Caco-2 (cell line): Measurements from ENCODE around the gene APOH. TPM values are rescaled to one million over a fixed set of nuclear protein-coding genes. Genes with fewer than 3 reads are reported as not detected.
A peak's percentile ranks its signal among the peaks of the same experiment; 100 is the strongest.
"Not testable (repeated sequence)": the region's sequence is repeated elsewhere in the genome, so short reads cannot be mapped to it uniquely, and the experiment has no call there.

Experiments
- BruUV-seq: library from RNA; stranded (reverse); fragments of 400-500 nt; replicated peaks from 2 replicates; lab custom pipeline; 2021; lab: Mats Ljungman, UMichigan
- CTCF ChIA-PET: fragments of 300-600 bp; sonication (Branson Sonifier 250); formaldehyde crosslinking; loops from one replicate; lab custom pipeline; 2022; ENCODE audit warnings: antibody characterized with exemption; lab: Charles Lee
- POLR2A ChIA-PET: fragments of 300-600 bp; sonication (Branson Sonifier 250); formaldehyde crosslinking; loops from one replicate; lab custom pipeline; 2022; ENCODE audit warnings: antibody characterized with exemption; lab: Charles Lee
- DNase-seq, 2 experiments: peaks; one replicate each; pipeline versions ENCODE4 v3.0.0 to v3.0.0-alpha.2; 2020 to 2022
- H3K27me3 ChIP-seq: replicated peaks from 2 replicates; pipeline ENCODE4 v1.6.0; 2011; ENCODE audit warnings: low read length; ENCODE audit not compliant: control insufficient read depth, insufficient read depth
- H3K36me3 ChIP-seq: 2 replicates; pipeline ENCODE4 v1.5.1; 2011; ENCODE audit warnings: low read length; ENCODE audit not compliant: control insufficient read depth, insufficient read depth
- H3K4me1 ChIP-seq: fragments of 250-450 bp; sonication (Bioruptor Pico); 2 replicates; pipeline ENCODE4 v1.5.1; 2020; ENCODE audit warnings: mild to moderate bottlenecking
- H3K4me3 ChIP-seq: 2 replicates; pipeline ENCODE4 v1.5.1; 2011; ENCODE audit warnings: low read depth, mild to moderate bottlenecking, control low read depth, low read length
- H3K9me3 ChIP-seq: fragments of 250-450 bp; sonication (Bioruptor Pico); 2 replicates; pipeline ENCODE4 v1.5.1; 2020; ENCODE audit warnings: mild to moderate bottlenecking, moderate library complexity
- H3K27ac Mint-ChIP-seq: one replicate; pipeline ENCODE4 v1.8.0; 2022; ENCODE audit warnings: mixed read lengths; ENCODE audit not compliant: unreplicated experiment
- H3K27me3 Mint-ChIP-seq: one replicate; pipeline ENCODE4 v1.8.0; 2022; ENCODE audit warnings: mixed read lengths; ENCODE audit not compliant: insufficient read depth, unreplicated experiment
- H3K36me3 Mint-ChIP-seq: one replicate; pipeline ENCODE4 v1.8.0; 2022; ENCODE audit warnings: mild to moderate bottlenecking, mixed read lengths; ENCODE audit not compliant: insufficient read depth, unreplicated experiment
- H3K4me1 Mint-ChIP-seq: one replicate; pipeline ENCODE4 v1.8.0; 2022; ENCODE audit warnings: low read depth, mixed read lengths; ENCODE audit not compliant: unreplicated experiment
- H3K4me3 Mint-ChIP-seq: one replicate; pipeline ENCODE4 v1.8.0; 2022; ENCODE audit warnings: mild to moderate bottlenecking, moderate library complexity, mixed read lengths; ENCODE audit not compliant: unreplicated experiment
- H3K9me3 Mint-ChIP-seq: one replicate; pipeline ENCODE4 v1.8.0; 2022; ENCODE audit warnings: mixed read lengths; ENCODE audit not compliant: unreplicated experiment
- intact Hi-C: fragments of 100-400 bp; cut with micrococcal nuclease; formaldehyde crosslinking; loops from one replicate; pipeline ENCODE4 v1.10.0; 2022; ENCODE audit not compliant: unreplicated experiment
- total RNA-seq: library from RNA; stranded (reverse); gene quantifications from 2 replicates; pipeline ENCODE4 v1.2.3, GENCODE V29; 2022
- TF ChIP-seq, protein P1 (sequence below), 2 experiments: fragments of 200-600 bp in 1 of 2; IDR thresholded peaks; 1 replicate in 1 of 2; 2 replicates in 1 of 2; pipeline versions ENCODE4 v1.5.1 to v1.8.0; 2011 to 2022; ENCODE audit warnings: antibody characterized with exemption in 1 of 2, control low read depth in 1 of 2, inconsistent platforms in 1 of 2, low read depth in 1 of 2, low read length in 1 of 2, mild to moderate bottlenecking in 1 of 2, moderate library complexity in 1 of 2; ENCODE audit not compliant: insufficient read depth in 1 of 2, severe bottlenecking in 1 of 2, unreplicated experiment in 1 of 2

APOH gene
- total RNA-seq, 1 experiment from 2014 or later, result 135 TPM

DNA sequence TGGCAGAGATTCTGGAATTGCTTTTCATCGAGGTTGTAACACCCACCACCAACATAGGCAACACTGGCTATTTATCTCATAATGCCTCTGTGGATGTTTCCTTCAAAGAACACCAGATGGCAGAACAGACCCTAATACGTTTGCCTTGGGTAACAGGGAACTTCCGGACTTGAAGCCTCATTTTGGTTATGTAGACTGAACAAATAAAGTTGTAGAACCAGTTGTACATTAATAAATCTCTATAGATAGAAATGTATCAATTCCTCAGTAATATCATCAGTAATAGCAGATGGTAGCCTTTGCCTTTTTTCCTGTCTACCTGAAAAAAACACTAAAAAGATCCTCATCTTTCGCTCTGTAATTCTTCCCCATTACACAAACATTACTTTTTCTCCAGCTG is 25.9 kb upstream of the APOH start:
- H3K27ac Mint-ChIP-seq, result no peak overlapping the region
- peaks cover 15% of the 10 kb centered on the region for H3K4me1 Mint-ChIP-seq
- Histone ChIP-seq H3K36me3 (no peaks in the 10 kb centered on the region), H3K9me3 (no peaks in the 10 kb centered on the region), H3K4me1 (peaks cover 17% of the 10 kb centered on the region), H3K4me3 (no peak overlapping the region), H3K27me3 (no peaks in the 10 kb centered on the region)
- H3K36me3 Mint-ChIP-seq, result no peaks in the 10 kb centered on the region
- ChIA-PET CTCF (interaction anchor here (1.2 to 2.4 kb wide), 2 partner anchors 312 to 419 kb away, joined by 5 to 16 read pairs; no protein-coding TSS in a partner anchor), POLR2A (no interaction called here)
- H3K4me3 Mint-ChIP-seq, result no peak overlapping the region
- DNase-seq, result peak; percentile 47 to 66
- no peaks in the 10 kb centered on the region for H3K9me3 Mint-ChIP-seq
- TF ChIP-seq, protein P1, sequence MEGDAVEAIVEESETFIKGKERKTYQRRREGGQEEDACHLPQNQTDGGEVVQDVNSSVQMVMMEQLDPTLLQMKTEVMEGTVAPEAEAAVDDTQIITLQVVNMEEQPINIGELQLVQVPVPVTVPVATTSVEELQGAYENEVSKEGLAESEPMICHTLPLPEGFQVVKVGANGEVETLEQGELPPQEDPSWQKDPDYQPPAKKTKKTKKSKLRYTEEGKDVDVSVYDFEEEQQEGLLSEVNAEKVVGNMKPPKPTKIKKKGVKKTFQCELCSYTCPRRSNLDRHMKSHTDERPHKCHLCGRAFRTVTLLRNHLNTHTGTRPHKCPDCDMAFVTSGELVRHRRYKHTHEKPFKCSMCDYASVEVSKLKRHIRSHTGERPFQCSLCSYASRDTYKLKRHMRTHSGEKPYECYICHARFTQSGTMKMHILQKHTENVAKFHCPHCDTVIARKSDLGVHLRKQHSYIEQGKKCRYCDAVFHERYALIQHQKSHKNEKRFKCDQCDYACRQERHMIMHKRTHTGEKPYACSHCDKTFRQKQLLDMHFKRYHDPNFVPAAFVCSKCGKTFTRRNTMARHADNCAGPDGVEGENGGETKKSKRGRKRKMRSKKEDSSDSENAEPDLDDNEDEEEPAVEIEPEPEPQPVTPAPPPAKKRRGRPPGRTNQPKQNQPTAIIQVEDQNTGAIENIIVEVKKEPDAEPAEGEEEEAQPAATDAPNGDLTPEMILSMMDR (IDR thresholded peaks at IDR 0.05; ENCODE audit: insufficient read depth in 1 of 2, low read depth in 1 of 2, low read length in 1 of 2, severe bottlenecking in 1 of 2, unreplicated experiment in 1 of 2), result peak; percentile 74
- intact Hi-C loops, result loop anchor here (1.0 to 5.0 kb wide), 6 partner anchors 47 to 418 kb away; partner anchors contain the start of gene PRKCA
- no TSS peak for BruUV-seq
- no peaks in the 10 kb centered on the region for H3K27me3 Mint-ChIP-seq

DNA sequence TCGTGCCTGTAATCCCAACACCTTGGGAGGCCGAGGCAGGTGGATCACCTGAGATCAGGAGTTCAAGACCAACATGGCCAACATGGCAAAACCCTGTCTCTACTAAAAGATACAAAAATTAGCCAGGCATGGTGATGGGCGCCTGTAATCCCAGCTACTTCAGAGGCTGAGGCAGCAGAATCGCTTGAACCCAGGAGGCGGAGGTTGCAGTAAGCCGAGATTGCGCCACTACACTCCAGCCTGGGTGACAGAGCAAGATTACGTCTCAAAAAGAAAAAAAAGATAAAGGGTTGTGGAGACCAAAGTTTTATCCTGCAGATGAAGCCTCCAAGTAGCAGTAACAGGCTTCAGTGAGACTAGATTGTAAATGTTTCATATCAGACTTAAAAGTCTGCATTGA is 24.2 kb upstream of the APOH start:
- H3K27me3 ChIP-seq, DNase-seq, H3K36me3 ChIP-seq, intact Hi-C loops, H3K4me3 ChIP-seq, H3K4me3 Mint-ChIP-seq, CTCF ChIA-PET, H3K27ac Mint-ChIP-seq, H3K36me3 Mint-ChIP-seq, H3K9me3 Mint-ChIP-seq, H3K27me3 Mint-ChIP-seq, H3K9me3 ChIP-seq, POLR2A ChIA-PET, BruUV-seq: not testable (repeated sequence)
- H3K4me1 ChIP-seq, result peaks cover 18% of the 10 kb centered on the region
- peaks cover 15% of the 10 kb centered on the region for H3K4me1 Mint-ChIP-seq

DNA sequence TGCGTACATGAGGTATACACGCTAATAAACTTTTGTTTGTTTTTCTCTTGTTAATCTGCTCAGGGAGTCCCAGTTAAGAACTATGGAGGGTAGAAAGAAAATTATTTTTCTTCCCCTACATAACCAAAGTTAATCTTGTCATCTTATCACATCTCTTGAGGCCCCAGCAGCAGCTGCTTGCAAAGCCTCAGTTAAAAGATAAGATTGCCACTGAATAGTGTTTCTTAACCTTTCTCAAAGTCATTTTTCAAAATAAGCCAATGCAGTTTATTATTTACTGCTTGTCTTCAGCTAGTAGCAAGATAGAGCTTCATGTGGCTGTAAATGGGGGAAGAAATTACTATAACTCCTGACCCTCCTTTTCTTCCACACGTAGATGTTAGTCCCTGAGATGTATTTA is 21.5 kb upstream of the APOH start:
- Mint-ChIP-seq H3K4me3 (no peak overlapping the region), H3K27me3 (no peaks in the 10 kb centered on the region), H3K9me3 (no peaks in the 10 kb centered on the region), H3K4me1 (peaks cover 15% of the 10 kb centered on the region), H3K27ac (no peak overlapping the region), H3K36me3 (no peaks in the 10 kb centered on the region)
- H3K4me3 ChIP-seq, result no peak overlapping the region
- H3K27me3 ChIP-seq, result no peaks in the 10 kb centered on the region
- ChIA-PET POLR2A (no interaction called here), CTCF (no interaction called here)
- intact Hi-C loops, result no loop called here
- H3K4me1 ChIP-seq, result peaks cover 18% of the 10 kb centered on the region
- no TSS peak for BruUV-seq
- TF ChIP-seq, protein P1 (IDR thresholded peaks at IDR 0.05; ENCODE audit: insufficient read depth in 1 of 2, low read depth in 1 of 2, low read length in 1 of 2, severe bottlenecking in 1 of 2, unreplicated experiment in 1 of 2), result no peak
- H3K36me3 ChIP-seq, result no peaks in the 10 kb centered on the region
- no peak for DNase-seq
- H3K9me3 ChIP-seq, result no peaks in the 10 kb centered on the region

DNA sequence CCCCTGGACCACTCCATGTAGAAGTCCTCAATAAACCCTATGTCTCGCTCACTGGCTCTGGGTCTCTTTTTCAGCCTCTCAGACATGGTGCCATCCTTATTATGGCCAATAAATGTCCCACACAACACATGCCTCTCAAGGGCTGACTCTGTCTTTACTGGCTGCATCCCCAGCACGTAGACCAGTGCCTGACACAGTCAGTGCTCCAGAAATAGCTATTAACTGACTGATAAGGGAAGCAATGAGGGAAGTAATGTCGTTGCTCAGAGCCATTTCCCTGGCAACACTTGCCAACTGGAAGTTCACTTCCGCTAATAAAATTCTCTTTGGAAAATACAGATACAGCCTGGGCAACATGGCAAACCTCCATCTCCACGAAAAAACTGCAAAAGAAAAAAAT is 19.1 kb upstream of the APOH start:
- Mint-ChIP-seq H3K9me3 (no peaks in the 10 kb centered on the region), H3K27me3 (no peaks in the 10 kb centered on the region), H3K27ac (no peak overlapping the region), H3K36me3 (no peaks in the 10 kb centered on the region), H3K4me1 (peaks cover 7% of the 10 kb centered on the region), H3K4me3 (no peak overlapping the region)
- no peaks in the 10 kb centered on the region for H3K36me3 ChIP-seq
- no peaks in the 10 kb centered on the region for H3K27me3 ChIP-seq
- ChIA-PET CTCF (no interaction called here), POLR2A (no interaction called here)
- no peak overlapping the region for H3K4me3 ChIP-seq
- DNase-seq, result no peak
- peaks cover 24% of the 10 kb centered on the region for H3K4me1 ChIP-seq
- intact Hi-C loops, result no loop called here
- TF ChIP-seq, protein P1 (IDR thresholded peaks at IDR 0.05; ENCODE audit: insufficient read depth in 1 of 2, low read depth in 1 of 2, low read length in 1 of 2, severe bottlenecking in 1 of 2, unreplicated experiment in 1 of 2), result no peak
- H3K9me3 ChIP-seq, result no peaks in the 10 kb centered on the region
- no TSS peak for BruUV-seq
